K562 (cell line): ENCODE results near the gene OR2B6. TPM values are rescaled to one million over a fixed set of nuclear protein-coding genes. Genes with fewer than 3 reads are reported as not detected.

Experiments
- DMBX1 ChIP-seq: fragments of 250-450 bp; sonication (Bioruptor Pico); IDR thresholded peaks from 2 replicates; pipeline ENCODE4 v1.8.0; 2022; ENCODE audit warnings: inconsistent platforms, mild to moderate bottlenecking, moderate library complexity, borderline replicate concordance
- ETV1 ChIP-seq: fragments of 450-650 bp; conservative IDR thresholded peaks from 2 replicates; pipeline ENCODE4 v1.6.1; 2016; ENCODE audit warnings: missing genetic modification characterization, control low read depth, low read depth, missing compliant biosample characterization
- FOXJ3 ChIP-seq: sonication (generic); formaldehyde crosslinking; IDR thresholded peaks from 2 replicates; pipeline ENCODE4 v1.4.0; 2020; ENCODE audit warnings: mild to moderate bottlenecking, missing genetic modification reagents
- FOXK1 ChIP-seq: sonication (generic); formaldehyde crosslinking; IDR thresholded peaks from 2 replicates; pipeline ENCODE4 v1.8.0; 2022; ENCODE audit warnings: missing genetic modification reagents, mild to moderate bottlenecking, borderline replicate concordance
- HMG20B ChIP-seq: fragments of 250-450 bp; sonication (Bioruptor Pico); IDR thresholded peaks from 2 replicates; pipeline ENCODE4 v1.5.0; 2021; ENCODE audit warnings: mild to moderate bottlenecking
- MEIS2 ChIP-seq: fragments of 450-650 bp; IDR thresholded peaks from 2 replicates; pipeline ENCODE4 v1.6.1; 2014; ENCODE audit warnings: mild to moderate bottlenecking; ENCODE audit not compliant: partially characterized antibody
- MTA1 ChIP-seq: fragments of 450-650 bp; IDR thresholded peaks from 2 replicates; pipeline ENCODE4 v1.6.1; 2017; ENCODE audit warnings: borderline replicate concordance
- MTA2 ChIP-seq: fragments of 450-650 bp; IDR thresholded peaks from 2 replicates; pipeline ENCODE4 v1.6.1; 2016; ENCODE audit warnings: low read depth
- NFIX ChIP-seq: fragments of 250-450 bp; sonication (Bioruptor Pico); IDR thresholded peaks from 2 replicates; pipeline ENCODE4 v1.4.0; 2020; ENCODE audit warnings: low read depth, mild to moderate bottlenecking, moderate library complexity
- PREB ChIP-seq: sonication (generic); formaldehyde crosslinking; IDR thresholded peaks from 2 replicates; pipeline ENCODE4 v1.8.1; 2023; ENCODE audit warnings: mild to moderate bottlenecking, missing genetic modification reagents
- SMAD4 ChIP-seq: fragments of 250-450 bp; sonication (Bioruptor Pico); conservative IDR thresholded peaks from 2 replicates; pipeline ENCODE4 v1.8.0; 2021; ENCODE audit warnings: inconsistent platforms, mild to moderate bottlenecking, moderate library complexity
- TAL1 ChIP-seq: fragments of 450-650 bp; IDR thresholded peaks from 2 replicates; pipeline ENCODE4 v1.6.1; 2016; ENCODE audit warnings: mild to moderate bottlenecking
- ZNF134 ChIP-seq: fragments of 250-450 bp; sonication (Bioruptor Pico); conservative IDR thresholded peaks from 2 replicates; pipeline ENCODE4 v1.4.0; 2020
- ZNF175 ChIP-seq: fragments of 200-800 bp; sonication (Bioruptor generic); IDR thresholded peaks from 2 replicates; pipeline ENCODE4 v1.6.1; 2016; ENCODE audit warnings: low read depth, mild to moderate bottlenecking, missing genetic modification characterization, missing compliant biosample characterization
- ZNF316 ChIP-seq: fragments of 450-650 bp; IDR thresholded peaks from 2 replicates; pipeline ENCODE4 v1.6.1; 2016
- ZNF57 ChIP-seq: fragments of 450-650 bp; formaldehyde crosslinking; IDR thresholded peaks from 2 replicates; pipeline ENCODE4 v1.4.0; 2020; ENCODE audit warnings: mild to moderate bottlenecking, moderate library complexity
- ZNF644 ChIP-seq: fragments of 200-800 bp; sonication (Bioruptor generic); IDR thresholded peaks from 2 replicates; pipeline ENCODE4 v1.6.1; 2016; ENCODE audit warnings: low read depth, missing genetic modification characterization, missing compliant biosample characterization
- polyA plus RNA-seq, 8 experiments: library from polyadenylated mRNA; depleted of rRNA in 4 of 8; stranded (reverse) in 5 of 8; unstranded in 3 of 8; fragments of >200 nt; fragmentation: Nextera tagmentation in 2 of 8; fragmentation: Illumina TruSeq in 1 of 8; extraction: Ambion mirVana in 2 of 8; extraction: Trizol in 1 of 8; gene quantifications; 2 replicates each; pipeline versions ENCODE4 v1.2.1 to v1.2.3, GENCODE V29; 2011 to 2014; ENCODE audit warnings: inconsistent platforms in 1 of 8, missing spikeins in 1 of 8
- total RNA-seq, 7 experiments: library from RNA; depleted of rRNA in 6 of 7; stranded (reverse); fragments of >200 nt in 6 of 7; fragmentation: Illumina TruSeq in 2 of 7; extraction: Trizol in 2 of 7; gene quantifications; 2 replicates each; pipeline versions ENCODE4 v1.2.1 to v1.2.3, GENCODE V29; 2011 to 2021; ENCODE audit warnings: low replicate concordance in 1 of 7
- TF ChIP-seq, protein P1 (sequence below): fragments of 200-800 bp; sonication (Bioruptor generic); IDR thresholded peaks from 2 replicates; pipeline ENCODE4 v1.6.1; 2016; ENCODE audit warnings: missing genetic modification characterization, missing compliant biosample characterization
- TF ChIP-seq, protein P2 (sequence below): fragments of 200-800 bp; sonication (Bioruptor generic); IDR thresholded peaks from 2 replicates; pipeline ENCODE4 v1.6.1; 2017; ENCODE audit warnings: missing genetic modification characterization, missing compliant biosample characterization

OR2B6 gene
- total and polyA plus RNA-seq, 9 of the 15 experiments (the other 6 are each of a cell fraction or from before 2014, with no cell fraction given): 1.9 to 18.7 (median 4.4) TPM

- no peak for TF ChIP-seq NFIX (CRISPR knock-in tag)
- TF ChIP-seq ZNF175 (CRISPR knock-in tag): peak; percentile 99
- TF ChIP-seq FOXJ3 (CRISPR knock-in tag): no peak
- TF ChIP-seq TAL1: no peak
- TF ChIP-seq ETV1: peak; percentile 82
- TF ChIP-seq, protein P1, sequence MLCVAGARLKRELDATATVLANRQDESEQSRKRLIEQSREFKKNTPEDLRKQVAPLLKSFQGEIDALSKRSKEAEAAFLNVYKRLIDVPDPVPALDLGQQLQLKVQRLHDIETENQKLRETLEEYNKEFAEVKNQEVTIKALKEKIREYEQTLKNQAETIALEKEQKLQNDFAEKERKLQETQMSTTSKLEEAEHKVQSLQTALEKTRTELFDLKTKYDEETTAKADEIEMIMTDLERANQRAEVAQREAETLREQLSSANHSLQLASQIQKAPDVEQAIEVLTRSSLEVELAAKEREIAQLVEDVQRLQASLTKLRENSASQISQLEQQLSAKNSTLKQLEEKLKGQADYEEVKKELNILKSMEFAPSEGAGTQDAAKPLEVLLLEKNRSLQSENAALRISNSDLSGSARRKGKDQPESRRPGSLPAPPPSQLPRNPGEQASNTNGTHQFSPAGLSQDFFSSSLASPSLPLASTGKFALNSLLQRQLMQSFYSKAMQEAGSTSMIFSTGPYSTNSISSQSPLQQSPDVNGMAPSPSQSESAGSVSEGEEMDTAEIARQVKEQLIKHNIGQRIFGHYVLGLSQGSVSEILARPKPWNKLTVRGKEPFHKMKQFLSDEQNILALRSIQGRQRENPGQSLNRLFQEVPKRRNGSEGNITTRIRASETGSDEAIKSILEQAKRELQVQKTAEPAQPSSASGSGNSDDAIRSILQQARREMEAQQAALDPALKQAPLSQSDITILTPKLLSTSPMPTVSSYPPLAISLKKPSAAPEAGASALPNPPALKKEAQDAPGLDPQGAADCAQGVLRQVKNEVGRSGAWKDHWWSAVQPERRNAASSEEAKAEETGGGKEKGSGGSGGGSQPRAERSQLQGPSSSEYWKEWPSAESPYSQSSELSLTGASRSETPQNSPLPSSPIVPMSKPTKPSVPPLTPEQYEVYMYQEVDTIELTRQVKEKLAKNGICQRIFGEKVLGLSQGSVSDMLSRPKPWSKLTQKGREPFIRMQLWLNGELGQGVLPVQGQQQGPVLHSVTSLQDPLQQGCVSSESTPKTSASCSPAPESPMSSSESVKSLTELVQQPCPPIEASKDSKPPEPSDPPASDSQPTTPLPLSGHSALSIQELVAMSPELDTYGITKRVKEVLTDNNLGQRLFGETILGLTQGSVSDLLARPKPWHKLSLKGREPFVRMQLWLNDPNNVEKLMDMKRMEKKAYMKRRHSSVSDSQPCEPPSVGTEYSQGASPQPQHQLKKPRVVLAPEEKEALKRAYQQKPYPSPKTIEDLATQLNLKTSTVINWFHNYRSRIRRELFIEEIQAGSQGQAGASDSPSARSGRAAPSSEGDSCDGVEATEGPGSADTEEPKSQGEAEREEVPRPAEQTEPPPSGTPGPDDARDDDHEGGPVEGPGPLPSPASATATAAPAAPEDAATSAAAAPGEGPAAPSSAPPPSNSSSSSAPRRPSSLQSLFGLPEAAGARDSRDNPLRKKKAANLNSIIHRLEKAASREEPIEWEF: peak; percentile 89; the same call in 1 of the 2 replicates
- no peak for TF ChIP-seq MTA2
- peak; percentile 27; the same call in 1 of the 2 replicates for TF ChIP-seq FOXK1 (CRISPR knock-in tag)
- peak; percentile 72 for TF ChIP-seq ZNF134
- peak; percentile 96 for TF ChIP-seq ZNF644 (tag)
- TF ChIP-seq ZNF316: peak; percentile 86
- TF ChIP-seq MTA1: no peak
- TF ChIP-seq SMAD4 (CRISPR knock-in tag): peak; percentile 99
- TF ChIP-seq MEIS2: peak; percentile 5
- TF ChIP-seq PREB (CRISPR knock-in tag): no peak
- TF ChIP-seq ZNF57 (CRISPR knock-in tag): 0 out of 2 replicates have a peak, but pooled peaks have one; percentile 15
- TF ChIP-seq, protein P2, sequence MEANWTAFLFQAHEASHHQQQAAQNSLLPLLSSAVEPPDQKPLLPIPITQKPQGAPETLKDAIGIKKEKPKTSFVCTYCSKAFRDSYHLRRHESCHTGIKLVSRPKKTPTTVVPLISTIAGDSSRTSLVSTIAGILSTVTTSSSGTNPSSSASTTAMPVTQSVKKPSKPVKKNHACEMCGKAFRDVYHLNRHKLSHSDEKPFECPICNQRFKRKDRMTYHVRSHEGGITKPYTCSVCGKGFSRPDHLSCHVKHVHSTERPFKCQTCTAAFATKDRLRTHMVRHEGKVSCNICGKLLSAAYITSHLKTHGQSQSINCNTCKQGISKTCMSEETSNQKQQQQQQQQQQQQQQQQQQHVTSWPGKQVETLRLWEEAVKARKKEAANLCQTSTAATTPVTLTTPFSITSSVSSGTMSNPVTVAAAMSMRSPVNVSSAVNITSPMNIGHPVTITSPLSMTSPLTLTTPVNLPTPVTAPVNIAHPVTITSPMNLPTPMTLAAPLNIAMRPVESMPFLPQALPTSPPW (CRISPR knock-in tag): peak; percentile 54; the same call in 1 of the 2 replicates
- peak; percentile 98 for TF ChIP-seq DMBX1
- no peak for TF ChIP-seq HMG20B
These were observed 43.5 kb downstream of the OR2B6 start (continued) for GRCh38 chr6:28000351-28001045.
